Colon (tissue), 2 donors: ENCODE results near the gene UNC79.
"Not testable (repeated sequence)": the region's sequence is repeated elsewhere in the genome, so short reads cannot be mapped to it uniquely, and the experiment has no call there.

Experiments
- FAIRE-seq: peaks from 2 replicates; lab custom pipeline; 2012; peaks lifted over from hg19 to GRCh38; lab: Jason Lieb, UNC
- donor health status: control.
- donor health status: control.

UNC79 gene

DNA sequence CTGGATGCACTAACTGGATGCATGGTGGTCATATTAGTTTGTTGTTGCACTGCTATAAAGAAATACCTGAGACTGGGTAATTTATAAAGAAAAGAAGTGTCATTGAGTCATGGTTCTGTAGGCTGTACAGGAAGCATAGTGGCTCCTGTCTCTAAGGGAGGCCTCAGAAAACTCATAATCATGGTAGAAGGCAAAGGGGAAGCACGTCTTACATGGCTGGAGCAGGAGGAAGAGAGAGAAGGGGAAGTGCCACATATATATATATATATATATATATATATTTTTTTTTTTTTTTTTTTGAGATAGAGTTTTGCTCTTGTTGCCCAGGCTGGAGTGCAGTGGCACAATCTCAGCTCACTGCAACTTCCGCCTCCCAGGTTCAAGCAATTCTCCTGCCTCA is 62.9 kb downstream of the UNC79 start:
- not testable (repeated sequence) for FAIRE-seq

DNA sequence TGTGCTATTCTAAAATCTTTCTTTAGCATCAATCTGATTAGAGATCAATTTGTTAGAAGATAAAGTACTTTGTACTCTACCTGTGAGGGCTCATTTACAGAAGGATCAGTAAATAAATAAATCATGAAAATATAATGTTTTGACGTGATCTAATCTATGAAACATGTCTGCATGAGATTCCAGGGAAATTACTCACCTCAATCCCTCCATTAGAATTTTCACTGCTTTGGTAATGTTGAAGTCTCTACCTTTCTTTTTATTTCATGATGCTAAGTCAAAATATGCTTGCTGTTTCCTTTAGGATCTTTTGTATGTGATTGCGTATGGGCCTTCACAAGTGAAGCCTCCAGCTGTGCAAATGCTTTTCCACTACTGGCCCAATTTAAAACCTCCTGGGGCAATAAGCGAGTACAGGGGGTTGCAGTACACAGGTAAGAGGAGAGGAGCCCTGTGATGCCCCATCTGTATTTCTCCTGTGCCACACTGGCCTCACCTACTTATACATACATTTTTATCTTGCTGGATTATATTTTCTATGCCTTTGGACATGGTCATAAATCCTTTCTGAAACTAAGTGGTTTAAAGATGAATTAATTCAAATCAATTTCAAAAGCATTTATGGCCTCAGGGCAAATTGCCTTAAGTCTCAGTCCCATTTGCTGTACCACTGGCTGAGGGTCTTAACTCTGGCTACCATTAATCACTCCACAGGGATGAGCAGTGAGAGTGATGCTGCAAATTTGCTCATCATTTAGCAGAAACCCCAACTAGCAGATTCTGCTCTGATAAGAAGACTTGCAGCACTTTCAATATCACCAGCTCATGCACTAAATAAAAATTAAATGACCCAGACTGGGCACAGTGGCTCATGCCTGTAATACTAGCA is 66.4 kb downstream of the UNC79 start:
- FAIRE-seq = no peak

DNA sequence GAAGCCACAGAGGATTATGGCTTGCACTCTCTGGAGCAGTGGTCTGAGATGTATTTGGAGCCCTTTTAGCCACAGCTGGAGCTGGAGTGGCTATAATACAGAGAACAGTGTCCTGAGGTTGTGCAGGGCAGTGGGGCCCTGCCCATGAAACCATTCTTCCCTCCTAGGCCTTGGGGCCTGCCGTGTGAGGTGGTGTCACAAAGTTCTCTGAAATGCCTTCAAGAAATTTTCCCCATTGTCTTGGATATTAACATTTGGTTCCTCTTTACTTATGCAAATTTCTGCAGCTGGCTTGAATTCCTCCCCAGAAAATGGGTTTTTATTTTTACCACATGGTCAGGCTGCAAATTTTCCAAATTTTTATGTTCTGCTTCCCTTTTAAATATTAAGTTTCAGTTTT is 79.3 kb downstream of the UNC79 start:
- no peak for FAIRE-seq

DNA sequence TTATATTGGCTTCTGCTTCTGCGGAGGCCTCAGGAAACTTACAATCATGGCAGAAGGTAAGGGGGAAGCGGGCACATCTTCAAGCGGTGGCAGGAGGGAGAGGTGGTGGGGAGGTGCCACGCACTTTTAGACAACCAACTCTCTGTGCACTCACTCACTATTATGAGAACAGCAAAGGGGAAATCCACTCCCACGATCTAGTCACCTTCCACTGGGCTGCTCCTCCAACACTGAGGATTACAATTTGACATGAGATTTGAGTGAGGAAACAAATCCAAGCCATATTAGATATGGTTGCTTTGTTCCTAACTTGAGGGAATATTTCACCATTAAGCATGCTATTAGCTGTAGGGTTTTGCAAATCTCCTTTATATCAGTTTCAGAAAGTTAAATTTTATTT is 80.3 kb downstream of the UNC79 start:
- no peak for FAIRE-seq

DNA sequence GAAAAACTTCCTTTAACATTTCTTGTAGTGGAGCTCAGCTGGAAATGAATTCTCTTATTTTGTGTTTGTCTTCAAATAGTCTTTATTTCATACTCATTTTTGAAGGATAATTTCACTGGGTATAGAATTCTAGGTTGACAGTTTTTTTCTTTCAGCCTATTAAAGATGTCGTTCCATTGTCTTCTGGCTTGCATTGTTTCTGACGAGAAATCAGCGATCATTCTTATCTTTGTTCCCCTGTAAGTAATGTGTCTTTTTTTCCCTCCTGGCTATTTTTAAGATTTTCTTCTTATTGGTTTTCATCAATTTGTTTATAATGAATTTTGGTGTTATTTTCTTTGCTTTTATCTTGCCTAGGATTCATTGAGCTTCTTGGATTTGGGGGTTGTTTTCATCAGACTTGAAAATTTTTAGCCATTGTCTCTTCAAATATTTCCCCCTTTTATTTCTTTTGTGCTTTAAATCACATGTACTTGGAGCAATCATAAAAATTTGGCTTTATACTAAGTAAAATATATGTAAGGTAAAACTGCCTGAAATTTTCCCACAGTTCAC is 89.4 kb downstream of the UNC79 start:
- FAIRE-seq = no peak

DNA sequence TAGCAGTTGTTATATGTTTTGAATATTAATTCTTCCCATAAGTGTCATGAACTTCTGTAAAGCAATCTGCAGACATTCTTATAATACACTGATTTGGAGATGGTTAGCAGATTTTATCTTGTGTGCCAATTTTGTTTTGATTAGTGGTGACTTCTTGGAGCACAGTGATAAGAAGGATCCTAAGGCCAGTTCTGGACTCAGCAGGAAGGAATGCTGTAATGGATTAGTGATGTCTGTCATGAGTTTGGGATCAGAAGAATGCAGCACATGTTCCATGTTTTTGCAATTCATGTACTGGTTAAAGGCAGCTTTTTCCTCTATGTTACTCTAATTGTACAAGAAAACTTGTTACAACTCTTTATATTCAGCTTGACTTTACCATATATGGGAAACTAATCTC is 91.5 kb downstream of the UNC79 start:
- FAIRE-seq = no peak

DNA sequence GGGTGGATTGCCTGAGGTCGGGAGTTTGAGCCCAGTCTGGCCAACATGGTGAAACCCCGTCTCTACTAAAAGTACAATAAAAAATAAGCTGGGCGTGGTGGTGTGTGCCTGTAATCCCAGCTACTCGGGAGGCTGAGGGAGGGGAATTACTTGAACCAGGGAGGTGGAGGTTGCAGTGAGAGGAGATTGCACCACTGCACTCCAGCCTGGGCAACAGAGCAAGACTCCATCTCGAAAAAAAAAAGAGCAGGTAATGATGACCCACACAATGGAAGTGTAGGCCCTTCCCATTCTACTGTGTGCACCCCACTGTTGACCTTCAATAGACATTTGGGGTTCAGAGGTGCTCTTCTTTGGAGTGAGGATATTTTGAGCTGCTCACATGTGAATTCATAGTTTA is 94.5 kb downstream of the UNC79 start:
- FAIRE-seq = not testable (repeated sequence)

DNA sequence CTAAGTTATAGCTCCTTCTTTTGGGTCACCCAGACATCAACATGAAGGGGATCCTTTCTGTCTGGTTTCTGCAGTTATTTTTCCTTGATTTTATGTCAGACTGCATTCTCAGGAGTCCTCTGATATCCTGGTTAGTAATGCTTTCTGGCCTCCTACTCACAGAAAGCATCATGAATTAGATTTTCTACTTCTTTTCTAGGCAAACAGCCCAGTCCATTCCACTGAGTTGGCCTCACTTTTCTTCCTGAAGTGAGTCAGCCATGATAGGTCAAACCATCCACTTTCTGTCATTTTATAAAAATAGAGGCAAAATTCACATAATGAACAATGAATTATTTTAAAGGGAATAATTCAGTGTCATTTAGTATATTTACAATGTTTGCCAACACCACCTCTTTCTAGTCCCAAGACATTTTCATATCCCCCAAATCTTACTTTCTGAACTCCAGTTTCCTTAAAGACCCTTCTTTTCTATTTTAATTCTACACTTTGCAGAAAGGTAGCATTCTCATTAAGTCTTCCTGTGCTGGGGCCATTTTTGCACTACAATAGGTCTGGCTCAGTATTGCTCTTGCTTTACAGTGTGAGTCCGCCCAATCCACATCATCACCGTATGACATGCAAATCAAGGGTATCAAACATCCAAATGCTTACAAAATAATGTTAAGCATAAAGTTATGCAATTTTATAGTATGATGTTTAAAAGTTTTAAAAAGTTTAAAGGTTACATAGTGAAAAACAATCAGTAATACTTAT is 95.1 kb downstream of the UNC79 start:
- FAIRE-seq = no peak

DNA sequence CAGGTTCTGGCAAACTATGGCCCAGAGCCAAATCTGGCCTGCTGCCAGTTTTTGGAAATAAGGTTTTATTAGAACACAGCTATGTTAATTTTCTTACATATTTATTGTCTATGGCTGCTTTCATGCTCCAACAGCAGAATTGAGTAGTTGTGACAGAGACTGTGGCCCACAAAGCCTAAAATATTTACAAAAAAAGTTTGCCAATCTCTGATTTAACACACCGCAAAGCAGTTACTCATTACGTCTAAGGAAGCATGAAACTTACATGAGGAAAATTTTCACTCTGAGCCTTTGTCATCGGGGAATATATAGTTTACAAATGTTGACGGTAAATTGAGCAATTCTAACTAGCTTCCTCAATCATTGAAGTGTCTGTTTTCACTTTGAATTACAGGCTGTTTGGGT is 96.5 kb downstream of the UNC79 start:
- FAIRE-seq = no peak

DNA sequence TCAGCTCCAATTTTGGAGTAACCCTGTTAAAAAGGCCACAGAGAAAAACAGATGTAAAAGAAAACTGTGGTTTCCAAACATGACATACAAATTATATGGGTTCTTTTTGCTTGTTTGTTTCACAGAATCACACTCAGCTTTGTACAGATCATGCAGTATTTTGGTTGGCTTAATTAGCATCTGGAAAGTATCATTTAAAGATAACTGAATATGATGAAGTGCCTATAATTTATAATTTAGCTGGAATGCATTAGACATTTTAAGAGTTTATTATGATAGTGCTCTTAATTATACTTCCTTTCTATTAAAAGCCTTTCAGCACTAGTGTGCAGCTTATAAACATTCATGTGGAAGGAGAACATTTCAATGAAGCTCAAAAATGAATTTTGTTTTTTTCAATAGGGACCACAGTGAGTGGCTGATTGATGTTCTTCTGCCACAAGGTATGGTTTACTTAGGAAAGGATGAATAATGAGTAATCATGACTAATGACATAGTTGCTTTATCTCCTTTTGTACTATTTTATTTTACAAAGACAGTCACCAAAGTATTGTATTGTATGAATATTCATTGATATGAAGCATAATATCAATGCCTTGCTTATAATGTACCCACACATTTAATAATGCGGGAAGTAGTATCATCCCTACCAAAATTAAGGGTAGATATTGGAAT is 98.3 kb downstream of the UNC79 start:
- FAIRE-seq = no peak

DNA sequence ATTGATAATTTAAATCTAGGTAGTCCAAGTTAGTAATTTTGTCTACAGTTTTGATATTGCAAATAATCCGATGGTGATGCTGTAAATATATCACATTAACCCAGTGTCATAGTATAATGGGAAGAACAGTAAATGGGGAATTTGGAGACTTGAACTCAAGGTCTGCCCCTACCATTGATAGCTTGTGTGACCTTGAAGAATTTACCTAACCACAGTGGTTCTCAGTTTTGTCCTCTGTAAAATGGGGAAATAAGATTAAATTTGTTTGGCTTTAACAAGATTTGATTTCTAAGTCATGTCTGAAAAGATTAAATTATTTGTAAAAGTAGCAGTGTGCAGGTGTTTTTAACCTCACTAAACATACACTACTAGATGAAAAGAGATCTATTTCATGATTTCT is 100.9 kb downstream of the UNC79 start:
- no peak for FAIRE-seq

DNA sequence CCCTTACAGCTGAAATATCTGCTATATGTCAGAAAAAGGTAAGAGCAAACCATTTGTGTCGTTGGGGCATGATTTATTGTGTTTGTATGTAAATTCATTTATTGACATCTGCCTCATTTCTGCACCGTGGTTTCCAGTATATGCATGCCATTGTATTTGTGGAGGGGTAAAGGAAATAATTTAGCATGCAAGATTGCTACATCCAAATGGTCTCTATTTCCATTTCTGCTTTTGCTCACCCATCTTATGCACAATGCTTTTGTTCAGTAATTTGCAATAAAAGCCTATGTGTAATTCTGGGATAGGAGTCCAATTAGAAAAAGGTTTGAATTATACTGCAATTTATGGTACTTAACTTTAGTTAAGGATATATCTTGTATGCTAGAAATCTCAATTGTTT is 101.8 kb downstream of the UNC79 start:
- FAIRE-seq = no peak

DNA sequence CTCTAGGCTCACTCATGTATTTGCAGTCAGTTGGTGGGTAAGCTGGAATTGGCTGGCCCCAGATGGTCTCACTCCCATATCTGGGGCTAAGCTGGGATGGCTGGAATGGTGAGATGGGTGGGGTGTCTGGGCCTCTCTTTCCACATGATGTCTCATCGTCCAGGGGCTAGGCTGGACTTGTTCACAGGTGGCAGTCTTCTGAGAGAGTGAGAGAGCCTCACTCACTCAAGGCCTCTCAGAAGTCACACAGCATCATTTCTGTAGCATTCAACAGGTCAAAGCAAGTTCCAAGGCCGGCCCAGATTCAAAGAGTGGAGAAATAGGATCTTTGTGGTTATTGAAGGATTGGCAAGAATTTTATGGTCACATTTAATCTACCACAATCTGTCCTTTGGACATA is 102.7 kb downstream of the UNC79 start:
- no peak for FAIRE-seq

DNA sequence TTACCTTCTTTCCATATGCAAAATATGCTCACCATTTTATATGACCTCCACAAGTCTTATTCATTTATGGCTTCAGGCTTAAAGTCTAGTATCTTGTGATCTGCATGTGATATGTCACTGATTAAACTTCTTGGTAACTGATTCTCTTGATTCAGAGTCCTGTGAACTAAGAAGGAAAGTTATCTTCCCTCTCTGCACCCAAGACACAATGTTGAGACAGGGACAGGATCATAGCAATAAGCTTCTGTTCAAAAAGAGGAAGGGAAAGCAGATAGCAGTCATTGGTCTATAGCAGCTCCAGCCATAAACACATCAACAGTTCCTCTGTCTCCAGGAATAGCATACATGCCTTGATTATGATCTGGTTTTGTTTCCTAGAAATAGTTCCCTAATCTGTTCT is 103.1 kb downstream of the UNC79 start:
- FAIRE-seq = no peak

DNA sequence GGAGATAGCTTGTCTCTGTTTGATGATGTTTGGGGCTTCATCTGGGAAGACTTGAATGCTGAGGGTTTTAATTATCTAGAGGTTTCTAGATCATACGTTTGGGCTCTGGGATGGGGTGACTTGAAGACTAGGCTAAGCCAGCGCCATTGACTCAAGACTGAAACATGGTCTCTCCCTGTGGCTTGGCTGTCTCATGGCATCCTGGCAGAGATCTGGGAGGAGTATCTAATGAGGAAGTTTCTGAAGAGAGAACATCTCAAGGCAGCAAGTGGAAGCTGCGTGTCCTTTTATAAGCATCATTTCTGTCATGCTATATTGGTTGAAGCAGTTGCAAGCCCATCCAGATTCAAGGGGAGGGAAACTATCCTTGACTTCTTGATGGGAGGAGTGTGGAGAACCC is 104.8 kb downstream of the UNC79 start:
- FAIRE-seq = no peak

DNA sequence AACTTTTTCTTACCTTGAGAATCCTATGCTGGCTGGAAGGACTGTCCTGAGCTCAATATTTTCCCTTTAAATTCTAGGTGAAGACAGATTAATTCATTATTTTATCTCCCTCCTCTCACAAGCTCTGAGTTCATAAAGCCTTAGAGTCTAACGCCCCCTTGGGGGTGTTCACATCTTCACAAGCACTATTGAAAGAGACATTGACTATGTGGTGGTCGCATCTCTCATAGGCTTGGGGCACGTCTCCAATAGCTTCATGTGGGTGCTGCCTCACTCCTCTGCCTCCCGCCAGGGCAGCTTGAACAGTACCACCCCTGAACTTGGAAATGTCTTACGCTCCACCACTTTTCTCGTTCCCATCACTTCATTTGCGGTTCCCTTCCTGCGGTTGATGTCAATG is 106.2 kb downstream of the UNC79 start:
- FAIRE-seq = no peak

DNA sequence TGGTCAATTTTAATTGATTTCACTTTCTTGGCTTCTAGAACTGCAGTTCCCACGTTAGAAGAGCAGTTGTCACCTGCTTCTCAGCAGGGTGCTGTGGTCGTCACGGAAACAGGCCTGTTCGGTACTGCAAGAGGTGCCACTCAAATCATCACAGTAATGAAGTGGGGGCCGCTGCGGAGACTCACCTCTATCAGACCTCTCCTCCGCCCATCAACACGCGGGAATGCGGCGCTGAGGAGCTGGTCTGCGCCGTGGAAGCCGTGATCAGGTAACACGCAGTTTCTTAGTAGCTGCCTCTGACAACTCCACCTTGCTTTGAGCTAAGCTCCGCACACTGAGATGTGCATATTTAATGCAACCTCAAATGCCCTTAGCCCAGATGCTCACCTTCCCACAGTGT is 107.2 kb downstream of the UNC79 start:
- no peak for FAIRE-seq

DNA sequence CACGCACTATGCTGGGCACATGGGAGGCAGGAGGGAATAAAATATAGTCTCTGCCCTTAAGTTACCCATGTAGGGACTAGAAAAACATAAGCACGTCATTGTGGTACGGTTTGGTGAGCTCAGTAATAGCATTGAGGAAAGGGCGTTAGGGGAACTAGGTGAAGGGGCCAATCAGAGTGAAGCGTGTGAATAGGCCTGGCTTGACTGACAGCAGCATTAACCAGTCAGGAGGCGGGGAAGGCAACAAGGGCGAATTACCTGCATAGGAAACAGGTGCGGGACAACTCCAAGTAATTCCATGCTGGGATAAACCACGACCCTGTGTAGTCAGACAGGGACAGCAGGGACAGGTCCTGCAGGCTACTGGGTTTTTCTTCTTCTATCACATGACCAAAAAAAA is 107.7 kb downstream of the UNC79 start:
- no peak for FAIRE-seq

DNA sequence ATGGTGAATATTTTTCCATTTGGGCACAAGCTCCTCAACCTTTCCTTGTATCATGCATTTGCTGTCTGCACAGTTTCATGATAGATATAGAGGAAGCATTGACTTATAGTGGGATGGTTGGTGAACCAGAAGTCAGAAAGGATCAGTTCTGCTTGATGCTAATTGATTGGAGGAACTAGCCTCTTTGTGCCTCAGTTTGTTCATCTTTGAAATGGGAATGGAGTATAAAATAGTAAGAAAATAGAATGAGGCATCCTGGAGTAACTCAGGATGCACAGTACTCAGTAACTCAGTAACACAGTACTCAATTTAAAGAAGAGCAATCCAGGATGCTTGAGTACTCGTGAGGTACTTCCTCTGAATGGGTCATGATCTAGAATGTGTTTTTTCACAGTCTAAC is 109.5 kb downstream of the UNC79 start:
- no peak for FAIRE-seq

DNA sequence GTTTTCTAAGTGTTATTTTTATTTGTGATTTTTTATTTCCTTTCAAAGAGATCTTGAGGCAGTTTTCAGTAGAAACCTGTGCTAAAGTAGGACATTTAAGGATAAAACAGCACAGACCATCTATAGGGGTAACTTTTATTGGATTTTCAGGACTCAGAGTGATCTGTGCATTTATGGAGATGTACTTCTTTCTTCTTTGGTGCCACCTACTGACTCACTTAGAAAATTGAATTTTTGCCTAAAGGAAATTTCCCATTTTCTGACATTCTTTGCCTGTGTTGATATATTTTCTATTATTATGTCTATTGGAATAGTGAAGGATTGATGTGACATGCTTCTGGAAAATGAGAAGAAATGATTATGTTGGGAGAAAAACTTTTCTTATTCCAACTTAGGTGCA is 113.0 kb downstream of the UNC79 start:
- no peak for FAIRE-seq

DNA sequence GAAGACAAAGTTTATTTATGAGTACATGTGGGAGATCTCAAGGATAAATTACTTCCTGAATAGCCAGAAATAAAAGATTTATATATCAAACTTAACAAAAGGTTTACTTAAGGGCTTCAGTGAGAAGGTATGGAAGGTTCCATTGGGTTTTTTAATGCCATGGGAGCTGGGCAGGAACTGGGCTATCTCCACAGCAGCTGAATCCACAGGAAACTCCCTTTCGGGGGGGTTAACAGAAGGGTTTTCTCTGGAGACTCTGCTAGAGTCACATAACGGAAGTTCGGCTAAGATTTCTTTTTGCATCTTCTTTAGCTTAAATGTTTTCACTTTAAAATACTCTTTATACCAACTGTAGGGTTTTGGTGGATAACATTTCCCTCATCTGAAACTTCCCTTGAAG is 113.5 kb downstream of the UNC79 start:
- FAIRE-seq = no peak

DNA sequence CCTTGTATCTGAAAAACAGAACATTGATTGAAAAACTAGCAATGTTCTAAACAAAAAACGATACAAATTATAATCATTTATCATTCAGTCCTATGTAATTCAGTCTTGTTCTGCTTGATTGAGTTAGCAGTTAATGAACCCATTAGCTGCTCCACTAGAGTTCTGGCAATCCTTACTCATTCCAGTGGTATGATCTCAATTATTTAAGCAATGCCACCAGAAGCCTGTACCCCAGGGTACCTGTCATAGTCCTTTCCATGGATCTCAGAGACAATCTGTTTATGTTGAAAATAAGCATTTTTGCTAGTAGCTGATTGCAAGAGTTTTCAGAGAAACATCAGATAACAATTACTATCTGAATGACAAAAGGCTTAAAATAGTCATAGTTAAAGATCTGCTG is 115.9 kb downstream of the UNC79 start:
- FAIRE-seq = no peak
